Uterus (tissue), 2 donors: ENCODE measurements around the gene IDH2.

Experiments
- CTCF ChIP-seq, 4 experiments: fragments of 200-600 bp in 2 of 4; fragments of 450-650 bp in 2 of 4; sonication (generic) in 2 of 4; IDR thresholded peaks; one replicate each; pipeline ENCODE4 v1.5.1; 2016 to 2019; ENCODE audit warnings: antibody characterized with exemption in 4 of 4, mild to moderate bottlenecking in 2 of 4, moderate library complexity in 1 of 4
- POLR2A ChIP-seq, 2 donors: fragments of 450-650 bp; IDR thresholded peaks; one replicate each; pipeline ENCODE4 v1.6.1; 2016; ENCODE audit warnings: antibody characterized with exemption in 2 of 2, mild to moderate bottlenecking in 1 of 2, moderate library complexity in 1 of 2

- peak; percentile 63 to 83 (median 76) for TF ChIP-seq CTCF (IDR thresholded peaks at IDR 0.05)
- no peak for TF ChIP-seq POLR2A (IDR thresholded peaks at IDR 0.05)
Measured at GRCh38 chr15:90071220-90071807, 31.0 kb downstream of the IDH2 start.
